Hematopoietic multipotent progenitor cell treated with erythropoietin and hydrocortisone succinate and interleukin-3 and kit ligand, for 17 days (in vitro differentiated cells): Measurements from ENCODE around the gene KIAA1755.

Experiments used
- DNase-seq: peaks from one replicate; pipeline ENCODE4 v3.0.0-alpha.2; 2015; ENCODE audit warnings: low spot score

Gene KIAA1755

GRCh38 chr20:38260378-38261053 is at the start of gene KIAA1755:
Gene KIAA1755, minus strand, starts transcription at chr20:38260735. Its CDS starts 235 bp downstream, at chr20:38260500.
- DNase-seq: no peak

GRCh38 chr20:38308447-38308846 is 47.9 kb upstream of the KIAA1755 start:
- DNase-seq: no peak

GRCh38 chr20:38308047-38308438 is 47.5 kb upstream of the KIAA1755 start:
- DNase-seq: no peak

GRCh38 chr20:38307371-38308046 is 47.0 kb upstream of the KIAA1755 start:
- DNase-seq: no peak

GRCh38 chr20:38306379-38306778 is 45.8 kb upstream of the KIAA1755 start:
- no peak for DNase-seq

GRCh38 chr20:38305541-38305940 is 45.0 kb upstream of the KIAA1755 start:
- no peak for DNase-seq

- no peak for DNase-seq
Observed at GRCh38 chr20:38304845-38305447, 44.4 kb upstream of the KIAA1755 start.

- no peak for DNase-seq
Observed at GRCh38 chr20:38303908-38304379, 43.4 kb upstream of the KIAA1755 start, which contains the start of gene BPI. Gene BPI, plus strand, starts transcription at chr20:38304156. Its CDS starts 68 bp downstream, at chr20:38304224.

- no peak for DNase-seq
Observed at GRCh38 chr20:38302786-38303185, 42.3 kb upstream of the KIAA1755 start.

GRCh38 chr20:38301309-38301708 is 40.8 kb upstream of the KIAA1755 start:
- no peak for DNase-seq

GRCh38 chr20:38300438-38300837 is 39.9 kb upstream of the KIAA1755 start:
- DNase-seq: no peak

- no peak for DNase-seq
Observed at GRCh38 chr20:38299963-38300362, 39.4 kb upstream of the KIAA1755 start.

GRCh38 chr20:38298768-38299288 is 38.3 kb upstream of the KIAA1755 start:
- no peak for DNase-seq

- DNase-seq: no peak
Observed at GRCh38 chr20:38297916-38298674, 37.6 kb upstream of the KIAA1755 start.

GRCh38 chr20:38296433-38296832 is 35.9 kb upstream of the KIAA1755 start:
- DNase-seq: no peak

GRCh38 chr20:38295811-38296210 is 35.3 kb upstream of the KIAA1755 start:
- DNase-seq: no peak

GRCh38 chr20:38294076-38294591 is 33.6 kb upstream of the KIAA1755 start:
- no peak for DNase-seq

GRCh38 chr20:38293491-38294065 is 33.0 kb upstream of the KIAA1755 start:
- DNase-seq: no peak

- DNase-seq: no peak
Observed at GRCh38 chr20:38291966-38292365, 31.4 kb upstream of the KIAA1755 start.

GRCh38 chr20:38290829-38291814 is 30.6 kb upstream of the KIAA1755 start:
- peak; percentile 7 for DNase-seq
